NCI-H2227 (cell line): ENCODE measurements around the gene BTBD7.

Experiments
- DNase-seq: peaks from one replicate; lab custom pipeline; 2025; ENCODE audit not compliant: unreplicated experiment; lab: John Stamatoyannopoulos, UW

Gene BTBD7

GRCh38 chr14:93206793-93207467, 125.9 kb downstream of the BTBD7 start, which contains the start of the genes GON7 and UBR7:
TSS of gene GON7 (minus strand) at chr14:93207065. CDS start at chr14:93207037, 28 bp downstream.
TSS of gene UBR7 (plus strand) at chr14:93207256. CDS start at chr14:93207292, 36 bp downstream.
- peak; percentile 97 for DNase-seq

DNA sequence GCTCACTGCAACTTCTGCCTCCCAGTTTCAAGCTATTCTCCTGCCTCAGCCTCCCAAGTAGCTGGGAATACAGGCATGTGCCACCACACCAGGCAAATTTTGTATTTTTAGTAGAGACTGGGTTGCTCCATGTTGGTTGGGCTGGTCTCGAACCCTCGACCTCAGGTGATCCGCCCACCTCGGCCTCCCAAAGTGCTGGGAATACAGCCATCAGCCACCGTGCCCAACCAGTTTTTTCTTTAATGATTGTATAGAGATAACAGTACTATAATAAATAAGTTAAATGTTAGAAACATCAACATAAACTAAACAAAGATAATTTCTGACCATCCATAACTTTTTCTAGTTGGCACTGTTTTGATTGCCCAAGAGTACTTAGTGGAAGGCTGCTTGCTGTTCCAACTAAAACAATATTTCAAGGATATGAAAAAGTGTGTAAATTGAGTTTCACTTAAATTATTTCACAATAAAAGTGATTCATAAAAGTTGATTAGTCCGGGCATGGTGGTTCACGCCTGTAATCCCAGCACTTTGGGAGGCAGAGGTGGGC, 131.6 kb downstream of the BTBD7 start:
- no peak for DNase-seq

- no peak for DNase-seq
Observed at GRCh38 chr14:93200553-93200952, 132.3 kb downstream of the BTBD7 start.

- DNase-seq = no peak
Observed at GRCh38 chr14:93199031-93199430, 133.8 kb downstream of the BTBD7 start.

- DNase-seq = no peak
Observed at GRCh38 chr14:93195316-93195999, 137.4 kb downstream of the BTBD7 start.
